ENCODE results near the gene RTL9. TPM values are rescaled to one million over a fixed set of nuclear protein-coding genes. Genes with fewer than 3 reads are reported as not detected.

RTL9 gene
- not detected in 2 replicates for total RNA-seq

GRCh38 chrX:110358548-110358947 is at the start of gene RTL9:
TSS of gene RTL9 (plus strand) at chrX:110358848. CDS start at chrX:110450618, 91,770 bp downstream.

GRCh38 chrX:110317820-110318663 is 40.6 kb upstream of the RTL9 start, which contains the start of gene AMMECR1:
TSS of gene AMMECR1 (minus strand) at chrX:110318085. CDS start at chrX:110318071, 14 bp downstream.

Other genes with a start within 250 kb of the RTL9 start
- gene AMMECR1, start 40.8 kb upstream of the RTL9 start, total RNA-seq: 4.2 and 5.4 TPM in 2 replicates

Data from bladder microvascular endothelial cell (primary cell).